GM12878 (cell line): ENCODE data around the gene COL20A1. TPM values are rescaled to one million over a fixed set of nuclear protein-coding genes. Genes with fewer than 3 reads are reported as not detected.

Source experiments
- ATAC-seq: fragments of 200-7000 bp; cut with Tn5 transposase; 3 replicates; pipeline ENCODE4 v1.9.1; 2020; ENCODE audit warnings: mild to moderate bottlenecking, moderate library complexity
- BruUV-seq: library from RNA; stranded (reverse); fragments of 400-500 nt; replicated peaks from 2 replicates; lab custom pipeline; 2021; lab: Mats Ljungman, UMichigan
- CTCF ChIA-PET: fragments of 300-600 bp; sonication (Branson Sonifier 250); formaldehyde crosslinking; extraction: SDS; loops from one replicate; lab custom pipeline; 2021; ENCODE audit warnings: inconsistent platforms; lab: Yijun Ruan, JAX
- POLR2A ChIA-PET: fragments of 350-600 bp; formaldehyde crosslinking; extraction: SDS; loops from one replicate; lab custom pipeline; 2021; ENCODE audit warnings: inconsistent platforms; lab: Charles Lee
- RAD21 ChIA-PET: fragments of 300-600 bp; sonication (Branson Sonifier 250); formaldehyde crosslinking; loops from one replicate; lab custom pipeline; 2023; ENCODE audit warnings: antibody characterized with exemption; ENCODE audit not compliant: unreplicated experiment; lab: Charles Lee
- SMC1A ChIA-PET: fragments of 300-600 bp; sonication (Branson Sonifier 250); formaldehyde crosslinking; loops from one replicate; lab custom pipeline; 2023; ENCODE audit not compliant: unreplicated experiment, uncharacterized antibody; lab: Charles Lee
- DNase-seq: peaks from one replicate; pipeline ENCODE4 v3.0.0-alpha.2; 2011; ENCODE audit warnings: low read depth, low spot score
- FAIRE-seq: peaks from 3 replicates; lab custom pipeline; 2011; peaks lifted over from hg19 to GRCh38; lab: Jason Lieb, UNC
- H2AFZ ChIP-seq: 2 replicates; pipeline ENCODE4 v1.6.0; 2011; ENCODE audit warnings: low read depth, low read length, control low read depth; ENCODE audit not compliant: control insufficient read depth
- H3K27ac ChIP-seq: 2 replicates; pipeline ENCODE4 v1.5.1; 2011; ENCODE audit warnings: control low read depth; ENCODE audit not compliant: control insufficient read depth, insufficient read depth
- H3K27me3 ChIP-seq, 2 experiments: replicated peaks in 1 of 2; 2 replicates each; pipeline versions ENCODE4 v1.6.0 to v1.6.1; 2011; ENCODE audit warnings: low read length in 1 of 2; ENCODE audit not compliant: control insufficient read depth in 2 of 2, insufficient read depth in 2 of 2
- H3K36me3 ChIP-seq, 2 experiments: 2 replicates each; pipeline ENCODE4 v1.5.1; 2011; ENCODE audit warnings: low read length in 1 of 2; ENCODE audit not compliant: control insufficient read depth in 2 of 2, insufficient read depth in 2 of 2
- H3K4me1 ChIP-seq: 2 replicates; pipeline ENCODE4 v1.6.1; 2011; ENCODE audit warnings: mild to moderate bottlenecking, low read length, moderate library complexity, mixed read lengths; ENCODE audit not compliant: control insufficient read depth, insufficient read depth
- H3K4me2 ChIP-seq: 2 replicates; pipeline ENCODE4 v1.6.0; 2011; ENCODE audit warnings: control low read depth; ENCODE audit not compliant: control insufficient read depth, insufficient read depth
- H3K4me3 ChIP-seq: fragments of 200-600 bp; sonication (generic); 2 replicates; pipeline ENCODE4 v1.5.1; 2016
- H3K79me2 ChIP-seq: 2 replicates; pipeline ENCODE4 v1.6.0; 2011; ENCODE audit warnings: low read length; ENCODE audit not compliant: control insufficient read depth, insufficient read depth
- H3K9ac ChIP-seq: 2 replicates; pipeline ENCODE4 v1.8.0; 2011; ENCODE audit warnings: low read length, control low read depth, mixed read lengths; ENCODE audit not compliant: control insufficient read depth, insufficient read depth
- H3K9me3 ChIP-seq: replicated peaks from 3 replicates; pipeline ENCODE4 v1.5.1; 2011; ENCODE audit warnings: mild to moderate bottlenecking, low read length; ENCODE audit not compliant: control insufficient read depth, insufficient read depth
- H4K20me1 ChIP-seq: 2 replicates; pipeline ENCODE4 v1.6.0; 2011; ENCODE audit not compliant: control insufficient read depth, insufficient read depth
- ATF7 ChIP-seq: fragments of 450-650 bp; IDR thresholded peaks from 2 replicates; pipeline ENCODE4 v1.6.1; 2016; ENCODE audit warnings: low read depth, mild to moderate bottlenecking
- CBFB ChIP-seq: IDR thresholded peaks from 2 replicates; pipeline ENCODE4 v1.6.1; 2016; ENCODE audit warnings: antibody characterized with exemption, low read depth
- CHD2 ChIP-seq: IDR thresholded peaks from 2 replicates; pipeline ENCODE4 v1.6.1; 2011; ENCODE audit warnings: low read depth, low read length, improper control_type of control experiment, borderline replicate concordance
- EED ChIP-seq: sonication (generic); IDR thresholded peaks from 2 replicates; pipeline ENCODE4 v1.6.1; 2016; ENCODE audit warnings: antibody characterized with exemption, low read depth
- HDGF ChIP-seq: fragments of 450-650 bp; IDR thresholded peaks from 2 replicates; pipeline ENCODE4 v1.6.1; 2016; ENCODE audit warnings: antibody characterized with exemption
- MTA3 ChIP-seq: IDR thresholded peaks from 2 replicates; pipeline ENCODE4 v1.6.1; 2012; ENCODE audit warnings: low read length, inconsistent platforms, borderline replicate concordance
- POLR2A ChIP-seq: IDR thresholded peaks from 2 replicates; pipeline ENCODE4 v1.6.1; 2011; ENCODE audit warnings: low read depth, mild to moderate bottlenecking, low read length
- POLR2AphosphoS2 ChIP-seq: IDR thresholded peaks from 2 replicates; pipeline ENCODE4 v1.6.1; 2011; ENCODE audit warnings: low read depth, mild to moderate bottlenecking, low read length, improper control_type of control experiment, moderate library complexity
- RAD51 ChIP-seq: fragments of 450-650 bp; IDR thresholded peaks from 2 replicates; pipeline ENCODE4 v1.6.1; 2016; ENCODE audit warnings: moderate library complexity, mild to moderate bottlenecking, inconsistent platforms
- REST ChIP-seq: IDR thresholded peaks from 2 replicates; pipeline ENCODE4 v1.6.1; 2012; ENCODE audit warnings: mild to moderate bottlenecking, low read depth, low read length
- USF1 ChIP-seq: IDR thresholded peaks from 2 replicates; pipeline ENCODE4 v1.6.1; 2011; ENCODE audit warnings: borderline replicate concordance, low read depth, mild to moderate bottlenecking, moderate library complexity, mixed read lengths, low read length; ENCODE audit not compliant: insufficient read depth; ENCODE audit errors: extremely low read length
- WGBS: methylation state at CpG from one replicate; pipeline ENCODE4 v1.1.6; 2016; ENCODE audit warnings: low lambda C conversion rate; ENCODE audit not compliant: insufficient replicate concordance, insufficient coverage; ENCODE audit errors: missing lambda C conversion rate; 5-methylcytosine and 5-hydroxymethylcytosine counted together
- in situ Hi-C: fragments of 300-500 bp; cut with MboI; formaldehyde crosslinking; loops from 9 replicates; pipeline ENCODE4 v1.14.3; 2018; ENCODE audit warnings: mixed read lengths
- intact Hi-C: fragments of 100-400 bp; cut with micrococcal nuclease; formaldehyde crosslinking; loops from one replicate; pipeline ENCODE4 v1.14.2; 2022; ENCODE audit not compliant: unreplicated experiment
- polyA plus RNA-seq, 11 experiments: library from polyadenylated mRNA; depleted of rRNA in 4 of 11; unstranded in 6 of 11; stranded (reverse) in 5 of 11; fragments of >200 nt; fragmentation: Nextera tagmentation in 4 of 11; fragmentation: Illumina TruSeq in 1 of 11; extraction: Ambion mirVana in 4 of 11; extraction: Trizol in 1 of 11; gene quantifications; 1 replicate in 1 of 11; 2 replicates in 10 of 11; pipeline versions ENCODE4 v1.2.1 to v1.2.3, GENCODE V29; 2011 to 2016; ENCODE audit warnings: inconsistent platforms in 2 of 11, missing spikeins in 2 of 11, low read depth in 1 of 11
- total RNA-seq, 4 experiments: library from RNA; depleted of rRNA in 3 of 4; stranded (reverse); fragments of >200 nt in 3 of 4; fragmentation: Illumina TruSeq in 1 of 4; extraction: Trizol in 1 of 4; gene quantifications; 2 replicates each; pipeline versions ENCODE4 v1.2.1 to v1.2.3, GENCODE V29; 2013 to 2021

The COL20A1 gene
- total and polyA plus RNA-seq, 10 of the 15 experiments (the other 5 are each of a cell fraction or from before 2014, with no cell fraction given), result not detected

- TF ChIP-seq POLR2AphosphoS2 (no peak), POLR2A (no peak)
These were observed 1.2 kb upstream of the COL20A1 start (continued) for GRCh38 chr20:63291811-63292210.

- ChIA-PET CTCF (interaction anchor here (1.3 to 3.1 kb wide), 2 partner anchors 69 to 110 kb away, joined by 3 to 19 read pairs; no protein-coding TSS in a partner anchor), SMC1A (no interaction called here), RAD21 (no interaction called here), POLR2A (no interaction called here)
- H3K9me3 ChIP-seq, result no peaks in the 10 kb centered on the region
- DNase-seq, result no peak
- peaks cover 1 to 4% of the 10 kb centered on the region in 2 experiments; a peak in 3 of 4 replicates for H3K36me3 ChIP-seq
- no peaks in the 10 kb centered on the region; a peak in 1 of 4 replicates for H3K27me3 ChIP-seq
- no peak overlapping the region for H3K4me2 ChIP-seq
- H3K9ac ChIP-seq, result no peak overlapping the region
- H3K79me2 ChIP-seq, result no peaks in the 10 kb centered on the region
- no peak overlapping the region for H3K27ac ChIP-seq
- in situ Hi-C loops, result no loop called here
- no peak for ATAC-seq
- H4K20me1 ChIP-seq, result no peaks in the 10 kb centered on the region
- H3K4me1 ChIP-seq, result no peaks in the 10 kb centered on the region
- 69% methylated on average over 16 of the region's 16 CpGs for WGBS
- intact Hi-C loops, result no loop called here
- FAIRE-seq, result no peak
- no peak overlapping the region for H3K4me3 ChIP-seq
- H2AFZ ChIP-seq, result no peak overlapping the region
- no TSS peak for BruUV-seq
- TF ChIP-seq MTA3 (no peak), HDGF (no peak), RAD51 (no peak), ATF7 (no peak), USF1 (no peak), CBFB (no peak), REST (no peak), CHD2 (no peak), EED (no peak)
These were observed 689 bp upstream of the COL20A1 start for GRCh38 chr20:63292292-63292701.
